ENCODE results near the gene AIPL1. TPM values are rescaled to one million over a fixed set of nuclear protein-coding genes. Genes with fewer than 3 reads are reported as not detected.
"Not testable (repeated sequence)": the region's sequence is repeated elsewhere in the genome, so short reads cannot be mapped to it uniquely, and the experiment has no call there.

Gene AIPL1, protein sequence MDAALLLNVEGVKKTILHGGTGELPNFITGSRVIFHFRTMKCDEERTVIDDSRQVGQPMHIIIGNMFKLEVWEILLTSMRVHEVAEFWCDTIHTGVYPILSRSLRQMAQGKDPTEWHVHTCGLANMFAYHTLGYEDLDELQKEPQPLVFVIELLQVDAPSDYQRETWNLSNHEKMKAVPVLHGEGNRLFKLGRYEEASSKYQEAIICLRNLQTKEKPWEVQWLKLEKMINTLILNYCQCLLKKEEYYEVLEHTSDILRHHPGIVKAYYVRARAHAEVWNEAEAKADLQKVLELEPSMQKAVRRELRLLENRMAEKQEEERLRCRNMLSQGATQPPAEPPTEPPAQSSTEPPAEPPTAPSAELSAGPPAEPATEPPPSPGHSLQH
- not detected in 2 replicates for total RNA-seq

DNA sequence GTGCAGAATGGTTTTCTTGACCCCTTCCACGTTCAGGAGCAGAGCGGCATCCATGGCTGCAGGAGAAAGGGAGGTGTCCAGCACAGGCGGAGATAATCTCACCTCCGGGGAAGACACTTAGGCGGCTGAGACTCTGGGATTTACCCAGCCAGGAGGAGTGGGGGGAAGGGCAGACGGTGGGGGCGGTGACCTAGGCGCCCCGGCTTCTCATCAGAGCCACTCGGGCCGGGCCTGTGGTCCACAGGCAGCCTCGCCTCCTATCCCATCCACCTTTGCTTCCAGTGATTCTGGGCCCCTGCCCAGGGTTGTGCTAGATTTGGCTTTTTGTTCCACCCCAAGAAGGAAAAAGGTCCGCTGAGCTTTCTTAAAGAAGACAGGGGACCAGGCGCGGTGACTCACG is at the start of gene AIPL1:
AIPL1 (minus strand) TSS at position 71 of the 400 bp plus-strand sequence; CDS start at position 54, 17 bp downstream.
- intact Hi-C loops (cut with micrococcal nuclease) = loop anchor here (5.0 kb wide), 3 partner anchors 728 to 1188 kb away; partner anchors contain the start of gene NUP88

DNA sequence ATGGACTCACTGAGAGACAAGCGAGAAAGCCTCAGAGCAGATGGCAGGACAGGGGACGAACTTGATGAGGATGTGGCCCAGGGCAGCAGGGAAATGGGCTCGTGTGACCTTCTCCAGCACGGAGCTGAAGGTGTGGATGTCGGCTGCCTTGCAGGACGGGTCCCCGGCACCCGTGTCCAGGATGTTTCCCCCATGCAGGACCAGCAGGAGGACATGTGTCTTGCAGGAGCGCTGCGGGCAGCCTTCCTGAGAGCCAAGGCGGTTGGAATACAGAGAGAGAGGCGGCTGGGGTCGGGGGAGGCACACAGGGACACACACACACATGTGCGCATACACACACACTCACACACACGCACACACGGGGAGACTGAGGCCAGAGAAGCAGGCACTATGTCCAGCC is 48.6 kb upstream of the AIPL1 start:
- intact Hi-C loops (cut with micrococcal nuclease) = no loop called here

DNA sequence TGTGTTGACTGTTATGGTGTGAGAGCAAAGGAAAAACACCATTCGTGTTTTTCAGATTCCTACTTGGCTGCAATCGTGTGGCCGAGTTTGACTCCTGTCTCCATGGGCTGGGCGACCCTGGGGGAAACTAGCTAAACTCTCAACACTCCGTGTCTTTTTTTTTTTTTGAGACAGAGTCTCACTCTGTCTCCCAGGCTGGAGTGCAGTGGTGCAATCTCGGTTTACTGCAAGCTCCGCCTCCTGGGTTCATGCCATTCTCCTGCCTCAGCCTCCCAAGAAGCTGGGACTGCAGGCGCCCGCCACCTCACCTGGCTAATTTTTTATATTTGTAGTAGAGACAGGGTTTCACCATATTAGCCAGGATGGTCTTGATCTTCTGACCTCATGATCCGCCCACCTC is 47.9 kb upstream of the AIPL1 start:
- intact Hi-C loops (cut with micrococcal nuclease) = not testable (repeated sequence)

DNA sequence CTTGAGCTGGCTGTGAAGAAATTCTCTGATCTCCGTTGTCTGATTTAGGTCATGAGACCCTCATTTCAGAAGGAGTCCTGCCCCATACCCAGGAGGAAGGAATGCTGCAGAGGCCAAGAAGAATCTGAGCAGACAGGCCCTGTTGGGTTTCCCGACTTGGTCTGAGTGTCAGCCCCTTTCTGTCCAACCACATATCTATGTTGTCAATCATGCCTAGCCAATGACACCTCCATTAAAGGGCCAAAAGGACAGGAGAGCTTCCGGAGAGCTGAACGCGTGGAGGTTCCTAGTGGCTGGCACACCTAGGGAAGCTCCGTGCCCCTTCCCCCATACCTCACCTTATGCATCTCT is 47.2 kb upstream of the AIPL1 start:
- intact Hi-C loops (cut with micrococcal nuclease) = no loop called here

DNA sequence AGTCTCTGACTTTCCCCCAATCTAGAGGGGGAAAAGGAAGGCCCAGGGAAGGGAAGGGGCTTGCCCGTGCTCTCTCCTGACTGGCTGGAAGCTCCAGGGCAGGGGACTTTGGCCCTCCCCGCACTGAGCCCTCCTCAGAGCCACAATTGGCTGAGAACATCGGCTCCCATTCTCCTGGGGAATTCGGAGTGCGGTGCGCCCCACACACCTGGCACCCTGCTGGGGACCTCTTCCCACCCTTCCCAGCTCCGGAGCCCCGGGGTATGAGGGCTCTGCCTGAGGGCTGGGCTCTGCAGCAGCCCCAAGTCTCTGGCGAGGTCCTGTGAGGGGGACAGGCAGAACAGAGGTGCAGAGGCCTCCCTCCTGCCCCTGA is 45.4 kb upstream of the AIPL1 start:
- intact Hi-C loops (cut with micrococcal nuclease) = no loop called here

DNA sequence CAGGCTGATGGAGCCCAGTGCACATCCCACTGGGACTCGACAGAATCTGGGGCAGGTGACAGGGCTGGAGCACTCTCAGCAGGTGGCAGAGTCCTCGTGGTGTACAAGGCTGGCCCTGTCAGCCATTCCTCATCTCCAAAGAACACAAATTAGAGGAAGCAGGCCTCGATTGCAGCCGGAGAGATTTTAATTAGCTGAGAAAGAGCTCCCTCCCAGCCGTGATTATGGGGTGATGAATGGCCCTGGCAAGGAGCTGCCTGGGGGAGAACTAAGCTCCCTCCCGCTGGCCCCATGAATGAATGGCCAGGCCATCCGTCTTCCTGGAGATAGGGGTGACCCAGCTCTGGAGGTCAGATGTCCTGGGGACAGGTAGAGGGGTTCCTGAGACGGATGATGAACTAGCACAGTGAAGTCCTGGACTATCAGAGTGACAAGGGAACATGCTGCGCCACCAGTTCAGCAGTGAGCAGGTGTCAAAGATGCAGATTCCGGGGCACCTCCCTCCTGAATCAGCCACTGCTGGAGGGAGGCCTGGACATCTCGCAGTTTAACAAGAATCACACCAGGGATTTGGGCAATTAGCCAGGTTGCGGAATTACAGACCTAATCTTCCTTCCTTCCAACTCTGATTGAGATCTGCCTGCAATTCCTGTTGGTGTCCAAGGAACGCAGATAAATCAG is 44.8 kb upstream of the AIPL1 start:
- intact Hi-C loops (cut with micrococcal nuclease) = no loop called here

DNA sequence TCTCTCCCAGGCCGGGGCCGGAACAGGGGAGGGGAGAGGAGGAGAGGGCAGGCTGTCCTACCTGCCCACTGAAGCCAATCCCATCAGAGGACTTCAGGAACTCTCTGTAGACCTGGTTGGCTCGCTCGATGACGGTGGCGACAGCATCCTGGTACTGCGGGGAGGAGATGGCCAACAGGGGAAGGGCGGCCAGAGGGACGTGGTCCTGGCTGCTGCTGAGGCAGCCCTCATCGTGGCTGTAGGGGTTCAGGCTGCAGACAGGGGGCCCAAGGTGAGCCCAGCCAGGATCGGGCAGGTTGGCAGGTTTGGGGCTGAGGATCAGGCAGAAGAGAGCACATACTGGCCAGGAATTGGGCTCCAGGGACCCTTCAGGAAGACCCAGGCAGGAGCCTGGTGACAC is 43.6 kb upstream of the AIPL1 start:
- intact Hi-C loops (cut with micrococcal nuclease) = no loop called here

DNA sequence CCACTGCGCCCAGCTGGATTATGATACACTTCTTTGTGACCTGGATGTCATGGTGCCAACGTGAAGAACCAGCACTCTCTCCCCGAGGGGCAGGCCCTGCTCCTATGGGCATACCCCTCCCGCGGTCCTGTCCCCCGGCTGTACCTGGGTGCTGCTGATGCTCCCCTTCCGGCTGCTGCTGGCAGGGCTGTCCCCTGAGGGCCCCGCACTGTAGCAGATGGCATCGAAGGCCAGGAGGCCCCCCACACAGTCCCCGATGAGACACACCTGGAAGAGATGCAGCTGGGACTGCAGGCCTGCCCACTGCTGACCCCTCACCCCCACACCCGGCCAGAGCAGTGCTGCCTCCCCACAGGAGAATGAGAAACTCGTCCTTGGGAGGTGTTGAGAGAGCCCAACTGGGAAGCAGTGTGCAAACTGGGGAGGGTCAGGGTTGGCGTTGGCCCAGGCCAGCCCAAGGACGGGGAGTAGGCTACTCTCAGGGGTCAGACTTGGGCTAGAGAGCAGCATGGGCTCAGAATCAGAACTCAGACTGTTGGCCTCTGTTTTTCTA is 43.0 kb upstream of the AIPL1 start:
- intact Hi-C loops (cut with micrococcal nuclease) = no loop called here

DNA sequence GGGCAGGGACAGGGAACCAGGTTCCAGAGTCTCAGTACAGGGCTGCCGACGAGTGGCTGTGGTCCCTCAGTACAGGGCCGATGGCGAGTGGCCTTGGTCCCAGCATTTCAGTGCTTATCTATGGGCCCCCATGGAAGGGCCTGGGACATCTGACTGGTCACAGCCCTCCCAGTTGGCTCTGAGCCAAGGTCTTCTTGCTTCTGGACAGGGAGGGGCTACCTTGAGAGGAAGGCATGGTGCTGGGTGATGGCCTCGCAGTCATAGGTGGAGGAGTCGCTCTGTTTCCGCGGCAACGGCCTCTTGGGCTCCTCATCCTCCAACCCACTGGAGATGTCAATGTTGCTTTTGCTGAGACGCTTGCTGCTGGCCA is 41.9 kb upstream of the AIPL1 start:
- intact Hi-C loops (cut with micrococcal nuclease) = no loop called here

DNA sequence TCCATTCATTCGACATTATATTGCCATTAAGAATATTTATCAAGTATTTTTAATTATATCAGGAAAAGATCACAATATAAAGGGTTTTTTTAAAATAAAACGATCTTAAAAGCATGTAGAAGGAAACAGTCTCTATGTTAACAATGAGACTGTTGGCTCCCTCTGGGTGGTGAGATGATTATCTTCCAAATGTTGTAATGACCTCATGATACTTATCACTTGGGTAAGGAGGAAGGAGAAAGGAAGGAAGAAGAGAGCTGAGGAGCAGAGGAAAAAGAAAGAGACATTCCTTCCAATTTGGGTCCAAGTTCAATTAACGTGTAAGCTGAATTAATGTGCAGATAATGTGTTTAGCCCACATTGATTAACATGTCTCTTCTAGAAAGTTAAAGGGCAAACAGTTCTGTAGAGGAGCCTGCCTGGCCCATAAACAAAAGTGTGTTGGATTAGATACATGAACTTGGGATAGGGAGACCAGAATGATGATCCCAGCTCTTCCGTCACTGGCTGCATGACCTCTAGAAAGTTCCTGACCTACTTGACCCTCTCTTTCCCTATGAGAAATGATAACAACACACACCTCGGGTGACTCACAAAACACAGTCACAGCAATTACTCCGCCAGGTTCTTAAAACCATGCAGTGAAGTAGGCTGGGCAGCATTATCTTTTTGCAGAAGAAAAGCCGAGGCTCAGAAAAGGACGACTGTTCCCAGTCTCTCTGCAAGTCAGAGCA is 41.3 kb upstream of the AIPL1 start:
- intact Hi-C loops (cut with micrococcal nuclease) = no loop called here

DNA sequence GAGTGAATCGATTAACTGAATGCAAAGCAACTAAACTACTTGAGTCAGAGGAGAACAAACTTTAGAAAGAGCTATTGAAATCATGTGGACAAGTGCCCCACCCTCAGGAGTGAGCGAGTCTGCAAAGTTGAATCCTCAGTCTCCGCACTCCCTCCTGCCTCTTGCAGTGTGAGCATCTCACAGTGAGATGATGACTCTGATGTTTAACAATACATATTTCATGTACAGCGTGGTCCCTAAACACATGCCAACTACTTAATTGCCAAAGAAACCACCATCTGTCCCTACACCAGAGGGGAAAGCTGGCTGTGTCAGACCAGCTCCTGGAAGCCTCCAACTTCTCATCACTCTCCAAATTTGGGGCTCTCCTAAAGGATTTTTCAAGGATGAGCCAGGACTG is 40.5 kb upstream of the AIPL1 start:
- intact Hi-C loops (cut with micrococcal nuclease) = no loop called here

DNA sequence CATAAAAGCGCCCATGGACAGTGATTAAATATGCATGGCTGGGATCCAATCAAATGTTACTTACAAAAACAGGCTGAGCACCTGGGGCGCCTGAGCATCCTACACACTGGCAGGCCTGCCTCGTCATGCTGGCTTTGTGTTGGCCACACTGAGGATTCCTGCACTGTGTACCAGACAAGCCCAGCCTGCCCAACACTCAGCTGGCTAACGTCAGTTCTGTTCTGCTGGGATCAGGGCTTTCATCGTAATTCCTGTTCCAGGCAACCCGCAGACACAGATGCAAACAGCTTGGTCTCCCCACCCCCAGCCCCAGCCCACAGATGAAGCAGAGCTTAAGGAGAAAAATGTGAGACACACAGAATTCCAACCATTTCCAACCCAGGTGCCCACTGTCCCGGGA is 40.0 kb upstream of the AIPL1 start:
- intact Hi-C loops (cut with micrococcal nuclease) = no loop called here

DNA sequence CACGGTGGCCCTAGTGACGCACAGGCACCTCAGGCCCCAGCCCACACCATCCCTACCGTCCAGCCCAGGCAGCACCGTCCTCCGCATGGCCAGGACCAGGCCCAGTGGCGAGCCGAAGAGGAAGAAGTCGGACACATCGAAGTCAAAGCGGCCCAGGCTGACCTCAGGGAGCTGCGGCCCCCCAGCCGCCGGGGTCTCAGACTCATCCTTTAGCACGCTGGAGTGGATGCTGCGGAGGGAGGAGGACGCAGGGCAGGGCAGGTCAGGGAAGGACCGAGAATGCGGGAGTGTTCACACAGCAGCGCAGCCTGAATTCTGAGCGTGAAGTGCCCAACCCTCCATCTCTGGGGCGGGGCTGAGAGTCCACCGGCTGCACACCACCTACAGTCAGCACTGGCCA is 39.5 kb upstream of the AIPL1 start:
- intact Hi-C loops (cut with micrococcal nuclease) = no loop called here

DNA sequence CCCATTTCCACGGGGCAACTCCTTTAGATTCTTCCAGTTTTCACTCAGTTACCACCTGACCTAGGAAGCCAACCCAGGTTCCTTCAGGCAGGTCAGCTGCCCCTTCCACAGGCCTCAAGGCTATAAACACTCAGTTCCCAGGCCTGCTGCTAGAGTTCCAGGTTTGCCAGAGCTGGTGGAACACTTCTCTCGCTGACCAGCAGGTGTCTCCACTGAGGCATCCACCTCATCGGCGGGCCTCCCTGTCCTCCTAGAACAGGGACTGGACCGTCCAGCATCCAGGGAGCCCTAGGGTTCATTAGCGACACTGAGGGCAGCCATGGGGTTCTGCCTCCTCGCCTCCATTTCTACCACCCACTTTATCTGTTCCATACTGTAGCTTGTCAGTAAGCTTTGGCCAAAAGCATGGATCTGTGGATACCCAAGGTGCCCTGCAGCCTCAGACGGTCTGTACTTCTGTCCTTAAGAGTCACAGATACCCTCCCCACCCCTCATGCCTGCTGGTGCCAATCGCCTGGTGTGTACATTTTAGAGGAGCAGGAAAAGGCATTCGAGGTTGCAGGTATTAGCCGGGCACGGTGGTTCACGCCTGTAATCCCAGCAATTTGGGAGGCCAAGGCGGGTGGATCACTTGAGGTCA is 38.3 kb upstream of the AIPL1 start:
- intact Hi-C loops (cut with micrococcal nuclease) = loop anchor here (1.0 to 2.0 kb wide), 2 partner anchors 168 to 175 kb away; partner anchors contain the start of genes KIAA0753 and TXNDC17

DNA sequence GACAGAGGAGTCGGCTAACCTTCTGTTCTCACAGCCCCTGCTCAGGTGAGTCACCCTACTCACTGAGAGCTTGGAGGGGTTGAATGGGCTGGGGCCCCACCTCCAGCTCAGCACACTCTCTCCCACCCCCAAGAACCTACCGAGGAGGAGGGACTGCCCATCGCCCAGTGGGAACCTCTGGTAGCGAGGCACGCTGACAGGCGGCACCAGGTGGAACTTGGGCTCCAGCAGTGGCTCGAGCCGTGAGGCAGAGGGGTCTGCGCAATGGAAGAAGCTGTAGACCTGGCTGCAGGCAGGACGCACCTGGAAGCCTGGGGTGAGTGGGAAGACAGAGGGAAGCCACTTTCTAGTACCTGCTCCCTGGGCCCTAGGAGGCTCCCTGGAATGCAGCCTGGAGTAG is 37.6 kb upstream of the AIPL1 start:
- intact Hi-C loops (cut with micrococcal nuclease) = loop anchor here (2.0 kb wide), 1 partner anchor 168 kb away; the partner anchor contains the start of genes KIAA0753 and TXNDC17

DNA sequence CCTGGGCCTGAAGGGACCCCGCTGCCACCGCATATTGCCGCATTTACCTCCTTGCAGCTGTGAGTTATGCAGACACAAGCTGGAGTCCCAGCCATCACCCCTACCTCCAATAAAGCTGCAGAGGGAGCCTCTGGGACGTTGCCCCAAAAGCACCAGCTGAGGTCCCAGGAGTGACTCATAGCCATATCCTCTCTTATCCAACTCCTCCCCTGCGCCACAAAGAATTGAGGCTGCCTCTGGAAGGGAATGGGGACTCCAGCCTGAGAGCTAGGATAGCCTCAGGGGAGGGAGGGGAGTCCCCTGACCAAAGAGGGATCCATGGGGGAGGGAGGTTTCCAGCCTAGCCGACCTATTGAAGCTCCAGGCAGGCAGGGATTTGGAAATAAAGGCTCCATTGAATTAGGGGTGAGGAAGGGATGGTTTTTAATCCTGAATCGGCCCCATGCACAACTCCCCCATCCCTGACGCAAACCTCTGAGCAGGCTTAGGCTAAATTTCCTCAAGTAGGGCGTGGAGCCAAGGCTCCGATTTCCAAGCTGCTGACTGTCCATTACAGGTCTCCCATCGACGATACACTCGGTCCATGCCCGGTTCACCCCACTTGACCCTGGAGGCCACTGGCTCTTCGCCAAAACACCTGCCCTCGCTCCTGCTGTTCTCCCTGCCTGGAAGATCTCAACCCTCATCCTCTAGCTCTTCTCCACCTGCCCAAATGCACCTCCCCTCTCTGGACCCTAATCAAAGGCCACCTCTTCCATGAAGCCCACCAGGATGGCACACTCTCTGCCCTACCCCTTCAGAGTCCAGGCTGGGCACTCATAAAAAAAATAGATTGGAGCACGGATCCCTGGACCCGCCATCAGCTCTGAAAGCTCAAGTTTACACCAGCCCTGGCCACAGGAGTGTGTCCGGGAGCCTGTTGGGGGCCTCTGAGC is 36.9 kb upstream of the AIPL1 start:
- intact Hi-C loops (cut with micrococcal nuclease) = loop anchor here (2.0 kb wide), 1 partner anchor 169 kb away; the partner anchor contains the start of genes KIAA0753 and TXNDC17

DNA sequence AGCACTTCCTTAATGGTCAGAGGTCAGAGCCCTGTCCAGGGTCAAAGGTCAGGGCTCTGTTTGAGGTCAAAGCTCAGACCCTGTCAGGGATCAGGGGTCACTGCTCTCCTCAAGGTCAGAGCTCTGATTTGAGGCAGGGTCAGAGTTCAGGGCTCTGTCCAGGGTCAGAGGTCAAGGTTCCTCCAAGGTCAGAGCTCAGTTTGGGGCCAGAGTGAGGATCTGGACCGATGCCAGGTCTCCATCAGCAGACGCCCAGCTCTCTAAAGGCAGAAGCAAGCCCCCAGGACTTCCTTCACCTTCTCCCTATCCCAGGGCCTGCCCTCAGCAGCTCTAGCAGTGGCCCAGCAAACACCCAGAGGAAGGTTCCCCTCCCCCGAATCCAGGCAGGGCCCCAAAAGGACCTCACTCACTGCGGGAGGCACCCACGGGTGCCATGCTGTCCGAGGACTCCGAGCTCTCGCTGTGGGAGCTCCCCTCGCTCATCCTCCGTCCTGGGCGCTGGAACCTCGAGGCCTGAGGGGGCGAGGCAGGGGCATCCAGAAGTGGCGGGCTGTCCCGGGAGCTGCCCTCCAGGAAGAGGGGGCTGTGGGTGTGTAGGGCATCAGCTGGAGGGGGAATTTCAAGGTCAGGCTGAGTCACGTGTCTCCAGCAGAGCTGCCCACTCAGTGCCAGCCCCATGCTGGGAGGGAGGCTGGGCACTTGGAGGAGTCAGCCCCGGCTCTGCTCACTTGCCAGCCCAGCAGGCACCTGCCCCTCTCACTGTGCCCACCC is 36.0 kb upstream of the AIPL1 start:
- intact Hi-C loops (cut with micrococcal nuclease) = no loop called here

DNA sequence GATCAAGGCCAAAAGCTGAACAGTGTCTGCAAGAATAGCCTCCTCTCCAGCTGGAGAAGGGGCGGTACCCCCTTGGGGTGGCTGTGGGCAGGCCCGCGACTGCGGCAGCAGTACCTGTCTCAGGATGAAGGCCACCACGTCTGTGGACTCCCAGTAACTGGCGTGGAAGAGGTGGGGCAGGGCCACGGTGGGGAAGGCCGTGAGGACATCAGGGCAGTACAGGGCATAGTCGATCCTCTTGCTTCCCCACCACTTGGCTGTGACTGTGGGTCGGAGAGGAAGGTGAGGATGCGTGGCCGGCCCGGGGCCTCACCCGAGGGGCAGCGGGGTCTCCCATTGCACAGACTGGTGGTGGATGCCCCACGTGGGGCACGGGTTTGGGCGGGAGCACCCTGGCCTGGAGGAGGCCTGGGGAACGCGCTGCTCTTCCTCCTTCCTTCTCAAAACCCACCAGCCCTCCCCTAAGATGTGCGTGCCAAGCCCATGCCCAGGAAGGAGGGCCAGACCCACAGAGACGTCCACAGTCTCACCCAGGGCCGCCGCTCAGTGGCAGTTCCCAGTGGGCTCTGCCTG is 35.3 kb upstream of the AIPL1 start:
- intact Hi-C loops (cut with micrococcal nuclease) = no loop called here
